Measurements from ENCODE around the gene BORCS5. TPM values are rescaled to one million over a fixed set of nuclear protein-coding genes. Genes with fewer than 3 reads are reported as not detected.
"Not testable (repeated sequence)": the region's sequence is repeated elsewhere in the genome, so short reads cannot be mapped to it uniquely, and the experiment has no call there.

The BORCS5 gene
- total RNA-seq, 2 donors from 2014 or later: 11.6 to 17.9 TPM

- intact Hi-C loops (cut with DNase I): no loop called here
- no peak for DNase-seq (ENCODE audit: low spot score)
These were observed 59.0 kb downstream of the BORCS5 start for GRCh38 chr12:12415886-12416285.

DNA sequence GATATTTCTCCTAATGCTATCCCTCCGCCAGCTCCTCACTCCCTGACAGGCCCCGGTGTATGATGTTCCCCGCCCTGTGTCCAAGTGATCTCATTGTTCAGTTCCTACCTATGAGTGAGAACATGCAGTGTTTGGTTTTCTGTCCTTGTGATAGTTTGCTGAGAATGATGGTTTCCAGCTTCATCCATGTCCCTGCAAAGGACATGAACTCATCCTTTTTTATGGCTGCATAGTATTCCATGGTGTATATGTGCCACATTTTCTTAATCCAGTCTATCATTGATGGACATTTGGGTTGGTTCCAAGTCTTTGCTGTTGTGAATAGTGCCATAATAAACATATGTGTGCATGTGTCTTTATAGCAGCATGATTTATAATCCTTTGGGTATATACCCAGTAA, 62.3 kb downstream of the BORCS5 start:
- intact Hi-C loops (cut with DNase I); DNase-seq (ENCODE audit: low spot score): not testable (repeated sequence)

- DNase-seq (ENCODE audit: low spot score): no peak
- intact Hi-C loops (cut with DNase I): no loop called here
These were observed 66.5 kb downstream of the BORCS5 start for GRCh38 chr12:12423367-12423766.

DNA sequence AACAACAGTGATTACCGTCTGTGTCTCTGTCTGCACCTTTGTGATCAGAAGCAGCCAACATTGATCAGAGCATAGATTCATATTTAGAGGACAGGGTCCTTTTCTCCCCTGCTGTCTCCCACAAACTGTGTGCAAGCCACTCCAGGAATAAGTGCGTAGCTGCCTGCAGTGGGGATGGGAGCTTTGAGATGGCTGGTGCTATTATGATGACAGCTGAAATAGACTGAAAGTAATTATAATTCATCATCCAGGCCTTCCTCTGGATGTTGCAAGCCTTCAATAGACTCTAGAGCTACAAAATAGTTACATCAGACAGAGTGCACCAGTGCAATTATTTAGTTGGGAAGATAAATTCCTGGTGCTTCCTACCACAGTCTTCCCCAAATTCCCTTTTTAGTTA, 68.1 kb downstream of the BORCS5 start:
- intact Hi-C loops (cut with DNase I): no loop called here
- DNase-seq (ENCODE audit: low spot score): no peak

DNA sequence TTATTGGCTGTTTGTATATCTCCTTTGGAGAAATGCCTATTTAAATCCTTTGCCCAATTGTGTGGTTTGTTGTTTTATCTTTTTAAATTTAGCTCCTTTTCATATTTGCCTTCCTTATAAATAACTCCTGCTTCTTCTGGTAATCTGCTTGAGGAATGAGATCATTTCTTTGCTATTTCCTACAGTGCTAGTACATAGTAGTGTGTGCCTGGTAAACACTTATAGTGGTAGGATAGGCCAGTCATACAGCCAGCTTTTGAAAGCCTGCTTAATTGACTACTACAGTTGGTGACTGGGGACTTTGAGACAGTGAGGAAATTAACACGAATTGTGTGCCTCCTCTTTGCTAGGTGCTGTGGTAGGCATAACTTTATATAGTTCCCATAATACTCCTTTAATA, 68.7 kb downstream of the BORCS5 start:
- intact Hi-C loops (cut with DNase I): no loop called here
- no peak for DNase-seq (ENCODE audit: low spot score)

DNA sequence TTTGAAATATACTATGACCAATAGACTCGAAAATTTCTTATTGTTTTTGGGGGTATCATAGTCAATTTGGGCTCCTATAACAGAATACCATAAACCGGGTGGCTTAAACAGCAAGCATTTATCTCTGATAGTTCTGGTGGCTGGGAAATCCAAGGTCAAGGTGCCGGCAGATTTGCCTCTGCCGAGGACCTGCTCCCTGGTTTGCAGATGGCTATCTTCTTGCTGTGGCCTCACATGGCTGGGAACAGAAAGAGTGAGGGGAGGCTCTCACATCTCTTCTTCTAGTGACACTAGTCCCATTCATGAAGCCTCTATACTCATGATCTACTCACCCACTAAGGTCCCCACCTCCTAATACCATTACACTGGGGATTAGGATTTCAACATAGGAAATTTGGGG, 70.7 kb downstream of the BORCS5 start:
- no peak for DNase-seq (ENCODE audit: low spot score)
- intact Hi-C loops (cut with DNase I): no loop called here

DNA sequence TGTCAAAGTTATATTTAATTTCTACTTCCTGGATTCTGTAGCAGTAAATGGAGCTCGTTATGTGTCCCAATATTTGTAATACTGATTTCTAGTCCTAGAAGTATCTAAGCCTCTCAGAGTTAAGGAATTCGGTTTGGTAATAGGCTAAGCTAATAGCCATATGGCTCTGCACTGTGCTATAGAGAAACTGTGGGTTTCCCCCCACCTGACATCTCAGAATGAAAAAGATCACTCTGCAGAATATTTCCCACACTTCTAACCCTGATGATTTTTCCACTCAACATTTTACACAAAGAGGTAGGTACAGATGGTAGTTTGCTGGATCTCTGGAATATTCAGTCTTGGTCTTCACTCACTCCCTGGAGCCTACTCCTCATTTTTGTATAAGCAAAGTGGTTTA, 71.2 kb downstream of the BORCS5 start:
- intact Hi-C loops (cut with DNase I): no loop called here
- DNase-seq (ENCODE audit: low spot score): no peak

GRCh38 chr12:12428961-12429657, 72.2 kb downstream of the BORCS5 start:
- DNase-seq (ENCODE audit: low spot score): no peak

DNA sequence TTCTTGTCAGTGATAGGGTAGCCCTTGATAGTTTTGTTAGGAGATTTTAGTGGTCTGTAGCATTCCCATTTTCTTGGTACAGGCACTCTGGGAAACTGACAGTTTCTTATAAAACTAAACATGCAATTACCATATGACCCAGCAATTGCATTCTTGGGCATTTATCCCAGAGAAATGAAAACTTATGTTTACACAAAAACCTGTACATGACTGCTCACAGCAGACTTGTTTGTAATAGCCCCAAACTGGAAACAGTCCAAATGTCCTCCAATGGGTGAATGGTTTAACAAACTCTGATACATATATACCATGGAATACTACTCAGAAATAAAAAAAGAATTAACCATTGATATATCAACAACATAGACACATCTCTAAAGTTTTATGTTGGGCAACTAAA, 75.5 kb downstream of the BORCS5 start:
- intact Hi-C loops (cut with DNase I): no loop called here
- DNase-seq (ENCODE audit: low spot score): no peak

More at GRCh38 chr12:12428961-12429657, 72.2 kb downstream of the BORCS5 start:
- intact Hi-C loops (cut with DNase I): no loop called here

- no peak for DNase-seq (ENCODE audit: low spot score)
- intact Hi-C loops (cut with DNase I): no loop called here
These were observed 76.4 kb downstream of the BORCS5 start for GRCh38 chr12:12433203-12433731.

- intact Hi-C loops (cut with DNase I): no loop called here
- no peak for DNase-seq (ENCODE audit: low spot score)
These were observed 80.0 kb downstream of the BORCS5 start for GRCh38 chr12:12436831-12437345.

DNA sequence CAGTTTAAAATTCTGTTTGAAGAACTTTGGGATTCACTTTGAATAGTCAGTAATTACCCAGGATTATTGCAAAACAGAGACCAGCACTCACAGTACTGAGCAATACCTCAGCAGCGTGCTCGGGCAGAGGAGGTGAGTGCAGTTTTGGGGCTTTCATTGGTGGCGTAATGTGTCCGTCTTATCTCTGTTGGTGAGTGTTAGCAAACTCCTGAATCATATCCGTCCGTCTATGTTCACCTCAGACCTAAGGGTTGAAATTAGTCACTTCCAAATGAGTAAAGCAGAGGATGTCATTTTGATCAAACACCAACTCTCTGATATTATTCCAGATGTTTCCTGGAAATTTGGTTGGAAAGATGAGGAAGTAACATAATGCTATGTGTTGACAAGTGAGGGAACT, 82.8 kb downstream of the BORCS5 start:
- intact Hi-C loops (cut with DNase I): no loop called here

GRCh38 chr12:12440784-12441428, 84.0 kb downstream of the BORCS5 start:
- no peak for DNase-seq (ENCODE audit: low spot score)
- intact Hi-C loops (cut with DNase I): no loop called here

More for the DNA sequence above, 82.8 kb downstream of the BORCS5 start:
- DNase-seq (ENCODE audit: low spot score): no peak

DNA sequence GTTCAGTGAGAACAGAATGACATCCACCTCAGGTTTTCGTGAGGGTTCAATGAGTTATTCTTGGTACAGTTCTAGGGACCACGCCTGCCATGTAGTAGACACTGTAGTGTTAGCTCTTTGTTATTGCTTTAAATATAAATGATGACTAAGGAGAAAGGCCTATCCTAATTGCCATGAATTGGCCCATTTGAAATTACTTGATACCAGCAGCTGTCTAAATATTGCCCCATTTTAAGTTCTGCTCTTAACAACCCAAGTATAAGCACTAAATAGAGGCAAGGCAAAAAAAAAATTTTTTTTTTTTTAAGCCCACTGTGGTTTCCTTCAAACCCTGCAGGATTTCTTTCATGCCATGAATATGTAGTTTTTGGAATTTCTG, 84.5 kb downstream of the BORCS5 start:
- intact Hi-C loops (cut with DNase I): no loop called here
- no peak for DNase-seq (ENCODE audit: low spot score)

- DNase-seq (ENCODE audit: low spot score): no peak
- intact Hi-C loops (cut with DNase I): no loop called here
These were observed 85.1 kb downstream of the BORCS5 start for GRCh38 chr12:12441843-12442461.

GRCh38 chr12:12442548-12443071, 85.7 kb downstream of the BORCS5 start:
- DNase-seq (ENCODE audit: low spot score): no peak
- intact Hi-C loops (cut with DNase I): no loop called here

GRCh38 chr12:12443431-12443878, 86.6 kb downstream of the BORCS5 start:
- DNase-seq (ENCODE audit: low spot score): no peak
- intact Hi-C loops (cut with DNase I): no loop called here

DNA sequence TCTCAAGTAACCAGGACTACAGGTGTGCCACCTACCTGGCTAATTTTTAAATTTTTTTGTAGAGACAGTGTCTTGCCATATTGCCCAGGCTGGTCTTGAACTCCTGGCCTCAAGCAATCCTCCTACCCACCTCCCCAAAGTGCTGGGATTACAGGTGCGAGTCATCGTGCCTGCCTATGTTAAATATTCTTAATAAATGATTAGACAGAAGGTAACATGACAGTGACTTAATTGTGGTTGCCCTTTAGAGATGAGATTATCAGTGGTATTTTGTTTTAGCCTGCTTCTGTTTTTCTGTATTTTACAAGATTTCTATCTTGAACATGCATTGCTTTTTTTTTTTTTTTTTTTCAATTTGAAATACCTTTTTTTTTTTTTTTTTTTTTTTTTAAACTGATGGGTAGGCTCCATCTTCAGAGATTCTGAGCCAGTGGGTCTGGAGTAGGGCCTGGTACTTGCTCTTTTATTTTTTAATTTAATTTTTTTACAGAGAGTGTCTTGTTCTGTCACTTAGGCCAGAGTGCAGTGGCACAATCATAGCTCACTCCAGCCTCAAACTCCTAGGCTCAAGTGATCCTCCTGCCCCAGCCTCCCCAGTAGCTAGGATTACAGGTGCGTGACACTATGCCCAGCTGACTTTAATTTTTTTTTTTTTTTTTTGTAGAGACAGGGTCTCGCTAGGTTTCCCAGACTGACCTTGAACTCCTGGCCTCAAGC, 88.4 kb downstream of the BORCS5 start:
- intact Hi-C loops (cut with DNase I): no loop called here
- DNase-seq (ENCODE audit: low spot score): no peak

DNA sequence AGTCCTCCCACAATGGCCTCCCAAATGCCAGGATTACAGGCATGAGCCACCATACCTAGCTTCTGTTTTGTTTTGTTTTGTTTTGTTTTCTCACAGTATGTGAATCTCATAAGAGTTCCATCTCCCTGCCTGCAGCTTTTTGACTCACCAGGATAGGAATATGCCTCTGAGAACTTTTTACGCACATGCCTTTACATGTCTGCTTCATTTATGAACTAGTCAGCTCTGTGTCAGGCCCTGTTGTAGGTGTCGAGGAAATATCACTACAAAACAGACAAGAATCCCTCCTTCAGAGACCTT, 89.0 kb downstream of the BORCS5 start:
- intact Hi-C loops (cut with DNase I): no loop called here
- DNase-seq (ENCODE audit: low spot score): no peak

DNA sequence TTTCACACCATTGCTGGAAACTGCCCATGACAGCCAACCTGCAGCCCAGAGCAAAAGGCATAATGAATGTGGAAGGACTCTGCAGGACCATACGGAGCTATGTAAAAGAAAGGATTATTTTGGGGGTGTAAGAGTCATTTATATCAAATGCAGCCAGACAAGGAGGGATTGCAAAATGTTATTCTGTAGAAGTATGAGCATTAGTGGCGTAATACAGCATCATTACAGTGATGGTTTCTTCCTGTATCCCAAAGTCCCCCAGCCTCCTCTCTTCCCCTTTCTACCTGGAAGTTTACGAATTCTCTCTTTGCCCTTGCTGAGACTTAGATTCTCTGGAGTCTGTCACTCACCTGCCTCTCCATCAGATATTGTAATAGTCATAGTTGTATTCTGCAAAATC, 89.9 kb downstream of the BORCS5 start:
- DNase-seq (ENCODE audit: low spot score): no peak
- intact Hi-C loops (cut with DNase I): no loop called here
